GM23338 (cell line): Measurements from ENCODE around the gene ARSI. TPM values are rescaled to one million over a fixed set of nuclear protein-coding genes. Genes with fewer than 3 reads are reported as not detected.

Experiments used
- ATAC-seq: fragments of 200-7000 bp; cut with Tn5 transposase; 3 replicates; pipeline ENCODE4 v1.9.1; 2020
- DNase-seq: peaks from one replicate; pipeline ENCODE4 v3.0.0-alpha.2; 2015; ENCODE audit warnings: low spot score
- H2AFZ ChIP-seq: fragments of 200-600 bp; sonication (generic); 2 replicates; pipeline ENCODE4 v1.8.0; 2016; ENCODE audit warnings: antibody characterized with exemption, mild to moderate bottlenecking, moderate library complexity
- H3F3A ChIP-seq: fragments of 200-600 bp; sonication (generic); replicated peaks from 2 replicates; pipeline ENCODE4 v1.8.0; 2017; ENCODE audit warnings: antibody characterized with exemption, mixed run types, low read depth
- H3K27ac ChIP-seq: fragments of 200-600 bp; sonication (generic); 2 replicates; pipeline ENCODE4 v1.6.1; 2016; ENCODE audit warnings: low read depth
- H3K27me3 ChIP-seq: fragments of 200-600 bp; sonication (generic); 2 replicates; pipeline ENCODE4 v1.8.0; 2016; ENCODE audit warnings: mild to moderate bottlenecking, mixed run types, moderate library complexity; ENCODE audit not compliant: insufficient read depth
- H3K36me3 ChIP-seq: fragments of 200-600 bp; sonication (generic); 2 replicates; pipeline ENCODE4 v1.8.0; 2016; ENCODE audit warnings: mild to moderate bottlenecking; ENCODE audit not compliant: insufficient read depth
- H3K4me1 ChIP-seq: fragments of 200-600 bp; sonication (generic); 2 replicates; pipeline ENCODE4 v1.8.0; 2016; ENCODE audit warnings: mild to moderate bottlenecking, moderate library complexity; ENCODE audit not compliant: insufficient read depth
- H3K4me2 ChIP-seq: fragments of 200-600 bp; sonication (generic); 2 replicates; pipeline ENCODE4 v1.7.1; 2017; ENCODE audit warnings: mixed run types
- H3K4me3 ChIP-seq: fragments of 200-600 bp; sonication (generic); 2 replicates; pipeline ENCODE4 v1.6.1; 2016; ENCODE audit warnings: mixed run types
- H3K79me2 ChIP-seq: fragments of 200-600 bp; sonication (generic); replicated peaks from 2 replicates; pipeline ENCODE4 v1.8.0; 2017; ENCODE audit warnings: mild to moderate bottlenecking; ENCODE audit not compliant: insufficient read depth
- H3K9me2 ChIP-seq: fragments of 200-600 bp; sonication (generic); 2 replicates; pipeline ENCODE4 v1.8.0; 2017; ENCODE audit not compliant: insufficient read depth
- H4K20me1 ChIP-seq: fragments of 200-600 bp; sonication (generic); replicated peaks from 2 replicates; pipeline ENCODE4 v1.8.0; 2017; ENCODE audit warnings: mild to moderate bottlenecking; ENCODE audit not compliant: insufficient read depth
- H3K27ac Mint-ChIP-seq: 2 replicates; pipeline ENCODE4 v1.8.0; 2020; ENCODE audit warnings: inconsistent platforms, mild to moderate bottlenecking, moderate library complexity, mixed read lengths
- H3K27me3 Mint-ChIP-seq: 3 replicates; pipeline ENCODE4 v1.8.0; 2022; ENCODE audit warnings: low read depth, mild to moderate bottlenecking, moderate library complexity, mixed read lengths, inconsistent platforms; ENCODE audit not compliant: insufficient read depth, poor library complexity
- H3K36me3 Mint-ChIP-seq: 3 replicates; pipeline ENCODE4 v1.8.0; 2021; ENCODE audit warnings: low read depth, mild to moderate bottlenecking, inconsistent platforms, moderate library complexity, mixed read lengths
- H3K4me1 Mint-ChIP-seq: 3 replicates; pipeline ENCODE4 v1.8.0; 2020; ENCODE audit warnings: mild to moderate bottlenecking, inconsistent platforms, mixed read lengths
- H3K4me3 Mint-ChIP-seq: 3 replicates; pipeline ENCODE4 v1.8.0; 2021; ENCODE audit warnings: moderate library complexity, mild to moderate bottlenecking, inconsistent platforms, mixed read lengths
- H3K9me3 Mint-ChIP-seq: 3 replicates; pipeline ENCODE4 v1.8.0; 2020; ENCODE audit warnings: moderate library complexity, mild to moderate bottlenecking, inconsistent platforms, mixed read lengths
- CTCF ChIP-seq, 2 experiments: fragments of 200-600 bp in 1 of 2; sonication (generic) in 1 of 2; conservative IDR thresholded peaks; 2 replicates each; pipeline versions ENCODE4 v1.5.1 to v1.6.1; 2016 to 2017; ENCODE audit warnings: antibody characterized with exemption in 2 of 2, low read depth in 2 of 2, mild to moderate bottlenecking in 2 of 2, moderate library complexity in 1 of 2
- EZH2phosphoT487 ChIP-seq: fragments of 200-600 bp; sonication (generic); IDR thresholded peaks from one replicate; pipeline ENCODE4 v1.8.1; 2018; ENCODE audit warnings: antibody characterized with exemption; ENCODE audit not compliant: unreplicated experiment
- NANOG ChIP-seq: IDR thresholded peaks from 2 replicates; pipeline ENCODE4 v1.6.1; 2016; ENCODE audit warnings: antibody characterized with exemption, borderline replicate concordance
- POLR2AphosphoS5 ChIP-seq: IDR thresholded peaks from 2 replicates; pipeline ENCODE4 v1.6.1; 2016; ENCODE audit warnings: antibody characterized with exemption, low read depth
- REST ChIP-seq: IDR thresholded peaks from one replicate; pipeline ENCODE4 v1.6.1; 2018; ENCODE audit warnings: antibody characterized with exemption; ENCODE audit not compliant: unreplicated experiment
- ZNF331 ChIP-seq: fragments of 250-450 bp; sonication (Bioruptor Pico); IDR thresholded peaks from 2 replicates; pipeline ENCODE4 v1.5.0; 2020; ENCODE audit warnings: low read depth, mild to moderate bottlenecking, moderate library complexity
- ZNF462 ChIP-seq: fragments of 250-450 bp; sonication (Bioruptor Pico); IDR thresholded peaks from 2 replicates; pipeline ENCODE4 v1.5.0; 2020; ENCODE audit warnings: mild to moderate bottlenecking, moderate library complexity
- polyA plus RNA-seq: library from polyadenylated mRNA; unstranded; fragments of >200 nt; fragmentation: Nextera tagmentation; extraction: Ambion mirVana; gene quantifications from 2 replicates; pipeline ENCODE4 v1.2.1, GENCODE V29; 2016
- total RNA-seq: library from RNA; depleted of rRNA; stranded (reverse); fragments of >200 nt; shearing (Covaris generic); gene quantifications from 2 replicates; pipeline ENCODE4 v1.2.3, GENCODE V29; 2014

The ARSI gene
- total and polyA plus RNA-seq, 2 experiments from 2014 or later: 0.99 to 6.9 TPM

GRCh38 chr5:150301901-150302300 is 804 bp downstream of the ARSI start (continued):
- no peak for TF ChIP-seq REST
- no peak for TF ChIP-seq CTCF (conservative IDR thresholded peaks at IDR 0.05; ENCODE audit: low read depth in 2 of 2)

GRCh38 chr5:150301170-150301505 is 1.6 kb downstream of the ARSI start:
- Histone ChIP-seq H3F3A (peaks cover 7% of the 10 kb centered on the region; the same call in 1 of the 2 replicates), H4K20me1 (no peaks in the 10 kb centered on the region), H3K27me3 (peaks cover 12% of the 10 kb centered on the region), H3K27ac (no peak overlapping the region), H3K4me3 (peak overlapping the region; percentile 66; the same call in 1 of the 2 replicates), H3K79me2 (no peaks in the 10 kb centered on the region), H3K36me3 (no peaks in the 10 kb centered on the region), H3K4me2 (no peak overlapping the region; the same call in 1 of the 2 replicates), H3K9me2 (no peaks in the 10 kb centered on the region), H3K4me1 (peaks cover 44% of the 10 kb centered on the region), H2AFZ (no peak overlapping the region)
- no peak for ATAC-seq
- no peak overlapping the region for H3K27ac Mint-ChIP-seq
- H3K9me3 Mint-ChIP-seq: no peaks in the 10 kb centered on the region; the same call in 2 of the 3 replicates
- 0 out of 3 replicates have a peak overlapping the region, but pooled peaks have one; percentile 15 for H3K4me3 Mint-ChIP-seq
- DNase-seq: no peak
- peaks cover 16% of the 10 kb centered on the region for H3K27me3 Mint-ChIP-seq
- no peaks in the 10 kb centered on the region for H3K36me3 Mint-ChIP-seq
- peaks cover 49% of the 10 kb centered on the region for H3K4me1 Mint-ChIP-seq
- no peak for TF ChIP-seq EZH2phosphoT487
- no peak for TF ChIP-seq POLR2AphosphoS5
- no peak for TF ChIP-seq ZNF462
- TF ChIP-seq CTCF (conservative IDR thresholded peaks at IDR 0.05; ENCODE audit: low read depth in 2 of 2): no peak
- TF ChIP-seq NANOG: no peak
- TF ChIP-seq ZNF331 (CRISPR knock-in tag): no peak
